Measurements from ENCODE around the gene S100A14. TPM values are rescaled to one million over a fixed set of nuclear protein-coding genes. Genes with fewer than 3 reads are reported as not detected.
"Not testable (repeated sequence)": the region's sequence is repeated elsewhere in the genome, so short reads cannot be mapped to it uniquely, and the experiment has no call there.

The S100A14 gene
- total and polyA plus RNA-seq, 7 donors, result 0.22 to 0.48 (median 0.38) TPM; not detected in 3

- Histone ChIP-seq H3K27ac (no peak overlapping the region), H3K27me3 (ENCODE audit: insufficient read depth in 3 of 3, low read length in 2 of 3) (no peaks in the 10 kb centered on the region), H3K36me3 (ENCODE audit: insufficient read depth in 1 of 2, low read depth in 1 of 2) (no peaks in the 10 kb centered on the region), H3K4me1 (no peaks in the 10 kb centered on the region), H3K4me3 (no peak overlapping the region), H3K9me3 (no peaks in the 10 kb centered on the region)
- DNase-seq (no peak), ATAC-seq (no peak)
- intact Hi-C loops (cut with DNase I), result no loop called here
- TF ChIP-seq CTCF (IDR thresholded peaks at IDR 0.05), result no peak
- 88 to 100% (median 93%) methylated on average over 1 of the region's 1 CpG for WGBS, 3 donors
Observed at GRCh38 chr1:153585006-153585405, 31.1 kb downstream of the S100A14 start.

GRCh38 chr1:153583976-153584375 is 32.1 kb downstream of the S100A14 start:
- DNase-seq, result no peak
- no peaks in the 10 kb centered on the region for H3K36me3 ChIP-seq (ENCODE audit: insufficient read depth in 1 of 2, low read depth in 1 of 2)
- H3K4me1 ChIP-seq, result no peaks in the 10 kb centered on the region
- no peak for ATAC-seq
- H3K9me3 ChIP-seq, result no peaks in the 10 kb centered on the region
- no peaks in the 10 kb centered on the region for H3K27me3 ChIP-seq (ENCODE audit: insufficient read depth in 3 of 3, low read length in 2 of 3)
- TF ChIP-seq CTCF (IDR thresholded peaks at IDR 0.05), result no peak
- intact Hi-C loops (cut with DNase I), result no loop called here
- no peak overlapping the region for H3K27ac ChIP-seq
- no peak overlapping the region for H3K4me3 ChIP-seq
- WGBS, 3 donors, result 77 to 81% (median 80%) methylated on average over 2 of the region's 2 CpGs

GRCh38 chr1:153583514-153583913 is 32.6 kb downstream of the S100A14 start:
- DNase-seq; intact Hi-C loops (cut with DNase I); H3K4me3 ChIP-seq; H3K27ac ChIP-seq; H3K27me3 ChIP-seq (ENCODE audit: insufficient read depth in 3 of 3, low read length in 2 of 3); H3K9me3 ChIP-seq; ATAC-seq; H3K36me3 ChIP-seq (ENCODE audit: insufficient read depth in 1 of 2, low read depth in 1 of 2); H3K4me1 ChIP-seq: not testable (repeated sequence)
- WGBS, 3 donors, result 88 to 95% (median 92%) methylated on average over 2 to 3 of the region's 3 CpGs

GRCh38 chr1:153582836-153583235 is 33.3 kb downstream of the S100A14 start:
- H3K4me3 ChIP-seq; DNase-seq; H3K4me1 ChIP-seq; intact Hi-C loops (cut with DNase I); H3K27ac ChIP-seq; H3K36me3 ChIP-seq (ENCODE audit: insufficient read depth in 1 of 2, low read depth in 1 of 2); H3K9me3 ChIP-seq; ATAC-seq; H3K27me3 ChIP-seq (ENCODE audit: insufficient read depth in 3 of 3, low read length in 2 of 3): not testable (repeated sequence)
- WGBS, 3 donors, result 93 to 97% (median 94%) methylated on average over 24 to 34 of the region's 34 CpGs

DNA sequence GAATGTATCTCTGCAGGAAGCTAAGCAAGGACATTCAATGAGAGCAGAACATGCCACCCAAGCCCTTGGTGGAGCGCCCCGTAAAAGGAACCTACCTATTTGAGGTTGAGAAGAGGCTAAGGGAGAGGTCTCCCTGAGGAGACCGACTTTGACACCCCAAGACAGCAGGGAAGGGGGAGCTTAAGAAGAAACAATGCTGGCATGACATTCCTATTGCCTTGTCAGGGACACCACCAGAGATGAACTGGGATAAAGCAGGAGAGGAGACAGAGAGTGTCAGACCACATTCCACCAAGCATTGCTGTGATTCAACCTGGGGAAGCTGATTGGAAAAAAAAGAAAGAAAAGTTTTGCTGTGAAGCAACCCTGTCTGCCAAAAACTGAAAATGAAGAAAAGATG is 37.2 kb downstream of the S100A14 start:
- Histone ChIP-seq H3K9me3 (no peaks in the 10 kb centered on the region), H3K4me3 (no peak overlapping the region), H3K27me3 (ENCODE audit: insufficient read depth in 3 of 3, low read length in 2 of 3) (peaks cover 0 to 7% (median 0%) of the 10 kb centered on the region in 3 donors), H3K36me3 (ENCODE audit: insufficient read depth in 1 of 2, low read depth in 1 of 2) (no peaks in the 10 kb centered on the region), H3K27ac (no peak overlapping the region), H3K4me1 (no peaks in the 10 kb centered on the region)
- 81 to 85% (median 84%) methylated on average over 3 of the region's 3 CpGs for WGBS, 3 donors
- intact Hi-C loops (cut with DNase I), result loop anchor here in 1 of 2 donors (10.0 kb wide), 1 partner anchor 166 kb away; no protein-coding TSS in a partner anchor
- ATAC-seq, result no peak
- no peak for TF ChIP-seq CTCF (IDR thresholded peaks at IDR 0.05)
- DNase-seq, result no peak

- intact Hi-C loops (cut with DNase I), result loop anchor here in 1 of 2 donors (10.0 kb wide), 1 partner anchor 166 kb away; no protein-coding TSS in a partner anchor
- H3K9me3 ChIP-seq, result no peaks in the 10 kb centered on the region
Observed at GRCh38 chr1:153578490-153578889, 37.6 kb downstream of the S100A14 start.

More at GRCh38 chr1:153578490-153578889, 37.6 kb downstream of the S100A14 start:
- DNase-seq, result no peak
- no peak overlapping the region for H3K27ac ChIP-seq
- TF ChIP-seq CTCF (IDR thresholded peaks at IDR 0.05), result no peak
- no peak for ATAC-seq
- H3K4me3 ChIP-seq, result no peak overlapping the region
- no peaks in the 10 kb centered on the region for H3K36me3 ChIP-seq (ENCODE audit: insufficient read depth in 1 of 2, low read depth in 1 of 2)
- H3K4me1 ChIP-seq, result no peaks in the 10 kb centered on the region
- H3K27me3 ChIP-seq (ENCODE audit: insufficient read depth in 3 of 3, low read length in 2 of 3), result peaks cover 0 to 7% (median 0%) of the 10 kb centered on the region in 3 donors
